Cardiac atrium fibroblast (primary cell): ENCODE measurements around the gene IWS1. TPM values are rescaled to one million over a fixed set of nuclear protein-coding genes. Genes with fewer than 3 reads are reported as not detected.

Source experiments
- total RNA-seq: library from RNA; depleted of rRNA; stranded (reverse); fragments of >200 nt; gene quantifications from 2 replicates; pipeline ENCODE4 v1.2.3, GENCODE V29; 2015

The IWS1 gene
- 19.6 and 20.9 TPM in 2 replicates for total RNA-seq

GRCh38 chr2:127526132-127527000 is at the start of gene IWS1:
Gene IWS1, minus strand, starts transcription at chr2:127526489. Its CDS starts 281 bp downstream, at chr2:127526208.

GRCh38 chr2:127535422-127535901 is 9.2 kb upstream of the IWS1 start, which contains the start of gene MYO7B:
Gene MYO7B, plus strand, starts transcription at chr2:127535683. Its CDS starts 24,040 bp downstream, at chr2:127559723.

Other genes starting within 250 kb of the IWS1 start
- gene ERCC3, start 232.3 kb downstream of the IWS1 start, total RNA-seq: 17.1 and 18.8 TPM in 2 replicates
- gene MAP3K2, start 138.5 kb downstream of the IWS1 start, total RNA-seq: 14.1 and 38.4 TPM in 2 replicates
- not detected in 2 replicates for gene PROC, start 108.1 kb downstream of the IWS1 start, total RNA-seq
- gene MYO7B, start 9.2 kb upstream of the IWS1 start, total RNA-seq: 0.18 TPM in 1 of 2 replicates, not detected in the other
- gene GPR17, start 119.7 kb upstream of the IWS1 start, total RNA-seq: not detected in 2 replicates
- 3.2 and 10.8 TPM in 2 replicates for gene LIMS2, start 149.0 kb upstream of the IWS1 start, total RNA-seq
- 3.7 and 4.0 TPM in 2 replicates for gene SFT2D3, start 175.0 kb upstream of the IWS1 start, total RNA-seq